Sigmoid colon (tissue), 4 donors: ENCODE results near the gene FAM168A.

Experiments used
- EP300 ChIP-seq, 4 donors: sonication (generic); formaldehyde crosslinking; IDR thresholded peaks; one replicate each; pipeline ENCODE4 v1.6.1; 2017; ENCODE audit warnings: antibody characterized with exemption in 4 of 4
- POLR2A ChIP-seq, 2 donors: fragments of 450-650 bp; IDR thresholded peaks; one replicate each; pipeline ENCODE4 v1.6.1; 2016; ENCODE audit warnings: antibody characterized with exemption in 2 of 2, mild to moderate bottlenecking in 2 of 2, moderate library complexity in 2 of 2
- POLR2AphosphoS5 ChIP-seq, 4 donors: sonication (generic); formaldehyde crosslinking; IDR thresholded peaks; one replicate each; pipeline ENCODE4 v1.6.1; 2017; ENCODE audit warnings: antibody characterized with exemption in 4 of 4
- TF ChIP-seq, protein P1 (sequence below), 4 experiments: fragments of 450-650 bp in 3 of 4; fragments of 200-600 bp in 1 of 4; IDR thresholded peaks; one replicate each; pipeline ENCODE4 v1.5.1; 2016 to 2019; ENCODE audit warnings: antibody characterized with exemption in 4 of 4, mild to moderate bottlenecking in 3 of 4, moderate library complexity in 2 of 4

DNA sequence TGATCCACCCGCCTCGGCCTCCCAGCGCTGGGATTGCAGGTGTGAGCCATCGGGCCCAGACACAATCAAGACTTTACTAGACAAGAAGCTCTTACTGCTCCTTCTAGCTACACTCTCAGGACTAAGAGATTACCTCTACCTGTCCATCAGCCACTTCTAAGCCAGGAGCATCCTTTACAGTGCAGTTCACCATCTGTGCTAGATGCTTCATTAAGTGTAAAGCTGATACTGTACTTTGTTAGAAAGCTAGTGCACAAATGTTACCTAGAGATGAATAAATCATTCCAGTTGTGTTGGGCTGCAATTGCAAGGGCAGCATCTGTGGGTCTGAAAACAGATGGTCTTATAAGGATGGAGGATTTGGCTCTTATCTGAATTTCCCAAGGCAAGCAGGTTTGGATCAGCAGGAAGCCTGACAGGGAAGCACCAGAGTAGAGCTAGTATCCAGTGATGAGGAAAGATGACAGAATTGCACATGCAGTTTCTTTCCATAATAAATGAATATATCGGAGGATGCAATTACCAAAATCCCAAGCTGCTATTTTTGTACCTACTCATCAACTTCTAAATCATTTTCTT, 58.3 kb downstream of the FAM168A start:
- TF ChIP-seq, protein P1, sequence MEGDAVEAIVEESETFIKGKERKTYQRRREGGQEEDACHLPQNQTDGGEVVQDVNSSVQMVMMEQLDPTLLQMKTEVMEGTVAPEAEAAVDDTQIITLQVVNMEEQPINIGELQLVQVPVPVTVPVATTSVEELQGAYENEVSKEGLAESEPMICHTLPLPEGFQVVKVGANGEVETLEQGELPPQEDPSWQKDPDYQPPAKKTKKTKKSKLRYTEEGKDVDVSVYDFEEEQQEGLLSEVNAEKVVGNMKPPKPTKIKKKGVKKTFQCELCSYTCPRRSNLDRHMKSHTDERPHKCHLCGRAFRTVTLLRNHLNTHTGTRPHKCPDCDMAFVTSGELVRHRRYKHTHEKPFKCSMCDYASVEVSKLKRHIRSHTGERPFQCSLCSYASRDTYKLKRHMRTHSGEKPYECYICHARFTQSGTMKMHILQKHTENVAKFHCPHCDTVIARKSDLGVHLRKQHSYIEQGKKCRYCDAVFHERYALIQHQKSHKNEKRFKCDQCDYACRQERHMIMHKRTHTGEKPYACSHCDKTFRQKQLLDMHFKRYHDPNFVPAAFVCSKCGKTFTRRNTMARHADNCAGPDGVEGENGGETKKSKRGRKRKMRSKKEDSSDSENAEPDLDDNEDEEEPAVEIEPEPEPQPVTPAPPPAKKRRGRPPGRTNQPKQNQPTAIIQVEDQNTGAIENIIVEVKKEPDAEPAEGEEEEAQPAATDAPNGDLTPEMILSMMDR (IDR thresholded peaks at IDR 0.05), result no peak
- TF ChIP-seq EP300 (IDR thresholded peaks at IDR 0.05) (no peak), POLR2AphosphoS5 (IDR thresholded peaks at IDR 0.05) (no peak), POLR2A (IDR thresholded peaks at IDR 0.05) (no peak)
